ENCODE results near the gene AGPAT2.
A peak's percentile ranks its signal among the peaks of the same experiment; 100 is the strongest.

The AGPAT2 gene

DNA sequence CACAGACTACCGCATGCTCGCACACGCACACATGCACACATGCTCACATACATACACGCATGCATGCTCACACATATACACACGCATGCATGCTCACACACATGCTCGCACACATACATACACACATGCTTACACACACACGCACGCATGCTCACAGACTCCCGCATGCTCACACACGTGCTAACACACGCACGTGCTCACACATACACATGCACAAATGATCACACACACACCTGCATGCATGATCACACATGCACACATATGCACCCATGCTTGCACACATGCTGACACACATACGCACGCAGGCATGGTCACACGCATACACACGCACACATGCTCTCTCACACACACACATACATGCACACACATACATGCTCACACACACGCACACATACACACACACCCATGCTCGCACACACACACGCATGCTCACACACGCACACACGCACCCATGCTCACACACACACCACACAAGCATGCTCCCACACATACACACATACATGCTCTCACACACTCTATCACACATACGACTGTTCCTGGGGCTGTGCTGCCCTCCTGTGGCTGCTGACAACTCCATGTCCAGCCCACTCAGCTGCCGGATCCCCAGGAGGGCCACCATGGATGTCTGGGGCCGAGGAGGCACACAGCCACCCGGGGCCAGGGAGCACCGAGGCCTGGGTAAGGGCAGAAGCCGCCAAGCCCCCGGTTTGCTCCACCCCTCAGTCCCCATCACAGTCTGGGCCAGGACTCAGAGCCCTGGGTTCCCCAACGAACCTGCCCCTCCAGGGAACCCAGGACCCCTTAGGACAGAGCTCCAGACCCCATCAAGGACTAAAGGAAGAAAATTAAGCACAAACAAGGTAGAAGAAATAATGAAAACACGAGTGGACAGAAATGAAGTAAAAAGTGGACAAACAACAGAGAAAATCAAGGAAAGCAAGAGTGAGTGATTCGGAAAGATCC lies 55.9 kb downstream of the AGPAT2 start (continued):
- TF ChIP-seq, protein P1, sequence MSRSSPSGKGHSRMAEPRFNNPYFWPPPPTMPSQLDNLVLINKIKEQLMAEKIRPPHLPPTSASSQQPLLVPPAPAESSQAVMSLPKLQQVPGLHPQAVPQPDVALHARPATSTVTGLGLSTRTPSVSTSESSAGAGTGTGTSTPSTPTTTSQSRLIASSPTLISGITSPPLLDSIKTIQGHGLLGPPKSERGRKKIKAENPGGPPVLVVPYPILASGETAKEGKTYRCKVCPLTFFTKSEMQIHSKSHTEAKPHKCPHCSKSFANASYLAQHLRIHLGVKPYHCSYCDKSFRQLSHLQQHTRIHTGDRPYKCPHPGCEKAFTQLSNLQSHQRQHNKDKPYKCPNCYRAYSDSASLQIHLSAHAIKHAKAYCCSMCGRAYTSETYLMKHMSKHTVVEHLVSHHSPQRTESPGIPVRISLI (tag by site-specific recombination; IDR thresholded peaks at IDR 0.05) = no peak
- TF ChIP-seq KLF9 (tag by site-specific recombination; IDR thresholded peaks at IDR 0.05; ENCODE audit: low read depth) = peak; percentile 82
- TF ChIP-seq ZFP41 (tag by site-specific recombination; IDR thresholded peaks at IDR 0.05; ENCODE audit: borderline replicate concordance) = 0 out of 2 replicates have a peak, but pooled peaks have one; percentile 13
- TF ChIP-seq, protein P2, sequence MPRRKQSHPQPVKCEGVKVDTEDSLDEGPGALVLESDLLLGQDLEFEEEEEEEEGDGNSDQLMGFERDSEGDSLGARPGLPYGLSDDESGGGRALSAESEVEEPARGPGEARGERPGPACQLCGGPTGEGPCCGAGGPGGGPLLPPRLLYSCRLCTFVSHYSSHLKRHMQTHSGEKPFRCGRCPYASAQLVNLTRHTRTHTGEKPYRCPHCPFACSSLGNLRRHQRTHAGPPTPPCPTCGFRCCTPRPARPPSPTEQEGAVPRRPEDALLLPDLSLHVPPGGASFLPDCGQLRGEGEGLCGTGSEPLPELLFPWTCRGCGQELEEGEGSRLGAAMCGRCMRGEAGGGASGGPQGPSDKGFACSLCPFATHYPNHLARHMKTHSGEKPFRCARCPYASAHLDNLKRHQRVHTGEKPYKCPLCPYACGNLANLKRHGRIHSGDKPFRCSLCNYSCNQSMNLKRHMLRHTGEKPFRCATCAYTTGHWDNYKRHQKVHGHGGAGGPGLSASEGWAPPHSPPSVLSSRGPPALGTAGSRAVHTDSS (tag by site-specific recombination; IDR thresholded peaks at IDR 0.05) = no peak
- no peak for TF ChIP-seq ZNF571 (tag by site-specific recombination; IDR thresholded peaks at IDR 0.05)
- TF ChIP-seq ZNF621 (tag by site-specific recombination; IDR thresholded peaks at IDR 0.05) = no peak
- peak; percentile 70; the same call in 1 of the 2 replicates for TF ChIP-seq ZNF501 (tag by site-specific recombination; IDR thresholded peaks at IDR 0.05)
- TF ChIP-seq ZNF521 (tag by site-specific recombination; IDR thresholded peaks at IDR 0.05) = no peak
- TF ChIP-seq, protein P3, sequence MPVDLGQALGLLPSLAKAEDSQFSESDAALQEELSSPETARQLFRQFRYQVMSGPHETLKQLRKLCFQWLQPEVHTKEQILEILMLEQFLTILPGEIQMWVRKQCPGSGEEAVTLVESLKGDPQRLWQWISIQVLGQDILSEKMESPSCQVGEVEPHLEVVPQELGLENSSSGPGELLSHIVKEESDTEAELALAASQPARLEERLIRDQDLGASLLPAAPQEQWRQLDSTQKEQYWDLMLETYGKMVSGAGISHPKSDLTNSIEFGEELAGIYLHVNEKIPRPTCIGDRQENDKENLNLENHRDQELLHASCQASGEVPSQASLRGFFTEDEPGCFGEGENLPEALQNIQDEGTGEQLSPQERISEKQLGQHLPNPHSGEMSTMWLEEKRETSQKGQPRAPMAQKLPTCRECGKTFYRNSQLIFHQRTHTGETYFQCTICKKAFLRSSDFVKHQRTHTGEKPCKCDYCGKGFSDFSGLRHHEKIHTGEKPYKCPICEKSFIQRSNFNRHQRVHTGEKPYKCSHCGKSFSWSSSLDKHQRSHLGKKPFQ (tag by site-specific recombination; IDR thresholded peaks at IDR 0.05) = peak; percentile 91
- peak; percentile 65; the same call in 1 of the 2 replicates for TF ChIP-seq KLF8 (tag by site-specific recombination; IDR thresholded peaks at IDR 0.05)
- peak; percentile 34; the same call in 1 of the 2 replicates for TF ChIP-seq ZNF239 (tag by site-specific recombination; IDR thresholded peaks at IDR 0.05)
- no peak for TF ChIP-seq ZNF529 (tag by site-specific recombination; IDR thresholded peaks at IDR 0.05; ENCODE audit: insufficient replicate concordance)
- TF ChIP-seq ZBTB8A (tag by site-specific recombination; IDR thresholded peaks at IDR 0.05) = no peak
- TF ChIP-seq SALL2 (tag by site-specific recombination; IDR thresholded peaks at IDR 0.05; ENCODE audit: borderline replicate concordance) = peak; percentile 97
- TF ChIP-seq ZNF707 (tag by site-specific recombination; IDR thresholded peaks at IDR 0.05) = no peak
- no peak for TF ChIP-seq ZNF449 (tag by site-specific recombination; IDR thresholded peaks at IDR 0.05)
- TF ChIP-seq ZBTB20 (tag by site-specific recombination; IDR thresholded peaks at IDR 0.05) = peak; percentile 83
- TF ChIP-seq ZNF677 (tag by site-specific recombination; IDR thresholded peaks at IDR 0.05) = no peak
- TF ChIP-seq, protein P4, sequence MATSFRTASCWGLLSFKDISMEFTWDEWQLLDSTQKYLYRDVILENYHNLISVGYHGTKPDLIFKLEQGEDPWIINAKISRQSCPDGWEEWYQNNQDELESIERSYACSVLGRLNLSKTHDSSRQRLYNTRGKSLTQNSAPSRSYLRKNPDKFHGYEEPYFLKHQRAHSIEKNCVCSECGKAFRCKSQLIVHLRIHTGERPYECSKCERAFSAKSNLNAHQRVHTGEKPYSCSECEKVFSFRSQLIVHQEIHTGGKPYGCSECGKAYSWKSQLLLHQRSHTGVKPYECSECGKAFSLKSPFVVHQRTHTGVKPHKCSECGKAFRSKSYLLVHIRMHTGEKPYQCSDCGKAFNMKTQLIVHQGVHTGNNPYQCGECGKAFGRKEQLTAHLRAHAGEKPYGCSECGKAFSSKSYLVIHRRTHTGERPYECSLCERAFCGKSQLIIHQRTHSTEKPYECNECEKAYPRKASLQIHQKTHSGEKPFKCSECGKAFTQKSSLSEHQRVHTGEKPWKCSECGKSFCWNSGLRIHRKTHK (tag by site-specific recombination; IDR thresholded peaks at IDR 0.05) = no peak
- TF ChIP-seq YY2 (tag by site-specific recombination; IDR thresholded peaks at IDR 0.05) = peak; percentile 82; the same call in 1 of the 2 replicates
- TF ChIP-seq ZNF555 (tag by site-specific recombination; conservative IDR thresholded peaks at IDR 0.05) = no peak
- TF ChIP-seq ZNF426 (tag by site-specific recombination; IDR thresholded peaks at IDR 0.05) = no peak
- peak; percentile 41; the same call in 1 of the 2 replicates for TF ChIP-seq ZFP69B (tag by site-specific recombination; IDR thresholded peaks at IDR 0.05)
- peak; percentile 14; the same call in 1 of the 2 replicates for TF ChIP-seq ZNF394 (tag by site-specific recombination; IDR thresholded peaks at IDR 0.05; ENCODE audit: borderline replicate concordance)
- TF ChIP-seq INSM2 (tag by site-specific recombination; IDR thresholded peaks at IDR 0.05) = peak; percentile 74; the same call in 1 of the 2 replicates
- TF ChIP-seq, protein P5, sequence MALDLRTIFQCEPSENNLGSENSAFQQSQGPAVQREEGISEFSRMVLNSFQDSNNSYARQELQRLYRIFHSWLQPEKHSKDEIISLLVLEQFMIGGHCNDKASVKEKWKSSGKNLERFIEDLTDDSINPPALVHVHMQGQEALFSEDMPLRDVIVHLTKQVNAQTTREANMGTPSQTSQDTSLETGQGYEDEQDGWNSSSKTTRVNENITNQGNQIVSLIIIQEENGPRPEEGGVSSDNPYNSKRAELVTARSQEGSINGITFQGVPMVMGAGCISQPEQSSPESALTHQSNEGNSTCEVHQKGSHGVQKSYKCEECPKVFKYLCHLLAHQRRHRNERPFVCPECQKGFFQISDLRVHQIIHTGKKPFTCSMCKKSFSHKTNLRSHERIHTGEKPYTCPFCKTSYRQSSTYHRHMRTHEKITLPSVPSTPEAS (tag by site-specific recombination; IDR thresholded peaks at IDR 0.05) = peak; percentile 98
